Measurements from ENCODE around the gene MRAS.

DNA sequence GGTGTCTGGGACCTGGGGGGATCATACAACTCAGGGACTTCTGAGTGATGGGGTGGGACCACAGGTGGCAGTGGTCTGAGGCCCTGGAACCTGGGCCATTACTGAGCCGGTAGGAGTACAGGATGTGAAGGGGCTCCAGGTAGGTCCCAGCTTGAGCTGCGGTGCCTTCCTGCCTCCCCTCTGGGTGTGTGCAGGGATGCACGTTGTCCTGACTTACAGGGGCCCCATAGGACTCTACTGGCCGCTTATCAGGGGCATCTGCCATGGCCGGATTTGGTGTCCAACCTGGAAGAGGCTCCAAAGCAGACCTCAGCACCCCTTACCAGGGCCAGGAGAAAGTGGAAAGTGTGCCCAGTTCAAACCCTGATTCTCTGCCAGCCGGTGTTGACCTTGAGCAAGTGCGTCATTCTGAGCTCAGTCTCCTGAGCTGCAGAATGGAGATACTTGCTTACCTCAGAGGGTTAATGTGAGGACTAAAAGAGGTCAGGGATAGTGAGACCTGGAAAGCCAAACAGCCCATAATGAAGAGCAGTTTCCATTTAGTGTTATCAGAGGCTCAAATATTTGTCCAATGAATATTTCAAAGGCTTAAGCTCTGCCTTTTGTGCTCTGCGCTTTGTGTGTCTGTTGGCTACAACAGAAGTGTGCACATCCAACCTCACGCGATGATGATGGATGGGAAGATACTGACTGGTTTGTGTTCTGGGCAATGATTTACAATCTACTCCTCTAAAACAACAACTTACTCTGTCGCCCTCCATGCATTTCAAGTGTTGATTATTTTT is 50.6 kb downstream of the MRAS start:
- TF ChIP-seq, protein P1, sequence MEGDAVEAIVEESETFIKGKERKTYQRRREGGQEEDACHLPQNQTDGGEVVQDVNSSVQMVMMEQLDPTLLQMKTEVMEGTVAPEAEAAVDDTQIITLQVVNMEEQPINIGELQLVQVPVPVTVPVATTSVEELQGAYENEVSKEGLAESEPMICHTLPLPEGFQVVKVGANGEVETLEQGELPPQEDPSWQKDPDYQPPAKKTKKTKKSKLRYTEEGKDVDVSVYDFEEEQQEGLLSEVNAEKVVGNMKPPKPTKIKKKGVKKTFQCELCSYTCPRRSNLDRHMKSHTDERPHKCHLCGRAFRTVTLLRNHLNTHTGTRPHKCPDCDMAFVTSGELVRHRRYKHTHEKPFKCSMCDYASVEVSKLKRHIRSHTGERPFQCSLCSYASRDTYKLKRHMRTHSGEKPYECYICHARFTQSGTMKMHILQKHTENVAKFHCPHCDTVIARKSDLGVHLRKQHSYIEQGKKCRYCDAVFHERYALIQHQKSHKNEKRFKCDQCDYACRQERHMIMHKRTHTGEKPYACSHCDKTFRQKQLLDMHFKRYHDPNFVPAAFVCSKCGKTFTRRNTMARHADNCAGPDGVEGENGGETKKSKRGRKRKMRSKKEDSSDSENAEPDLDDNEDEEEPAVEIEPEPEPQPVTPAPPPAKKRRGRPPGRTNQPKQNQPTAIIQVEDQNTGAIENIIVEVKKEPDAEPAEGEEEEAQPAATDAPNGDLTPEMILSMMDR (IDR thresholded peaks at IDR 0.05) = no peak
- TF ChIP-seq POLR2A (IDR thresholded peaks at IDR 0.05) = no peak
